GM19455 (cell line): ENCODE measurements around the gene RAB44.

ENCODE experiments used
- ATAC-seq: cut with Tn5 transposase; IDR thresholded peaks from one replicate; pipeline ENCODE4 v1.9.1; 2021; ENCODE audit not compliant: unreplicated experiment

Gene RAB44

GRCh38 chr6:36666826-36667591 lies 30.6 kb upstream of the RAB44 start:
- peak; percentile 78 for ATAC-seq

GRCh38 chr6:36668591-36668990 lies 29.0 kb upstream of the RAB44 start:
- ATAC-seq, result no peak

GRCh38 chr6:36669002-36669401 lies 28.6 kb upstream of the RAB44 start:
- ATAC-seq, result no peak

- no peak for ATAC-seq
Measured at GRCh38 chr6:36670271-36670670, 27.4 kb upstream of the RAB44 start.

GRCh38 chr6:36671687-36672375 lies 25.8 kb upstream of the RAB44 start:
- no peak for ATAC-seq

GRCh38 chr6:36673882-36674281 lies 23.7 kb upstream of the RAB44 start:
- ATAC-seq, result no peak

- no peak for ATAC-seq
Measured at GRCh38 chr6:36674942-36675341, 22.7 kb upstream of the RAB44 start.

- ATAC-seq, result no peak
Measured at GRCh38 chr6:36676141-36677058, 21.2 kb upstream of the RAB44 start.

- no peak for ATAC-seq
Measured at GRCh38 chr6:36677059-36677749, 20.4 kb upstream of the RAB44 start.

- ATAC-seq, result peak; percentile 1
Measured at GRCh38 chr6:36677753-36678487, 19.7 kb upstream of the RAB44 start.

- peak; percentile 49 for ATAC-seq
Measured at GRCh38 chr6:36678488-36679042, 19.1 kb upstream of the RAB44 start, which contains the start of gene CDKN1A. TSS of gene CDKN1A (plus strand) at chr6:36678714. CDS start at chr6:36684102, 5,388 bp downstream.

- ATAC-seq, result peak; percentile 1
Measured at GRCh38 chr6:36679043-36679833, 18.4 kb upstream of the RAB44 start.

GRCh38 chr6:36682328-36683144 lies 15.1 kb upstream of the RAB44 start:
- no peak for ATAC-seq

- no peak for ATAC-seq
Measured at GRCh38 chr6:36683145-36683655, 14.4 kb upstream of the RAB44 start.

- no peak for ATAC-seq
Measured at GRCh38 chr6:36683656-36684446, 13.8 kb upstream of the RAB44 start.

GRCh38 chr6:36684447-36684812 lies 13.2 kb upstream of the RAB44 start:
- ATAC-seq, result no peak
